ENCODE results near the gene NAT8L. TPM values are rescaled to one million over a fixed set of nuclear protein-coding genes. Genes with fewer than 3 reads are reported as not detected.

Gene NAT8L
- total RNA-seq, 1 experiment from 2014 or later = 5.6 TPM

GRCh38 chr4:2073808-2074481, 14.8 kb downstream of the NAT8L start:
- no peak for DNase-seq (ENCODE audit: low read depth)

GRCh38 chr4:2074588-2074987, 15.5 kb downstream of the NAT8L start:
- no peak for DNase-seq (ENCODE audit: low read depth)

GRCh38 chr4:2075171-2075986, 16.3 kb downstream of the NAT8L start:
- DNase-seq (ENCODE audit: low read depth) = no peak

- DNase-seq (ENCODE audit: low read depth) = no peak
Observed at GRCh38 chr4:2075987-2076907, 17.1 kb downstream of the NAT8L start.

GRCh38 chr4:2076908-2077536, 17.9 kb downstream of the NAT8L start:
- no peak for DNase-seq (ENCODE audit: low read depth)

- no peak for DNase-seq (ENCODE audit: low read depth)
Observed at GRCh38 chr4:2077537-2078460, 18.7 kb downstream of the NAT8L start.

- no peak for DNase-seq (ENCODE audit: low read depth)
Observed at GRCh38 chr4:2078584-2078983, 19.5 kb downstream of the NAT8L start.

- DNase-seq (ENCODE audit: low read depth) = no peak
Observed at GRCh38 chr4:2079006-2079405, 19.9 kb downstream of the NAT8L start.

GRCh38 chr4:2079926-2080325, 20.8 kb downstream of the NAT8L start:
- DNase-seq (ENCODE audit: low read depth) = no peak

GRCh38 chr4:2080429-2081300, 21.5 kb downstream of the NAT8L start:
- DNase-seq (ENCODE audit: low read depth) = no peak

GRCh38 chr4:2081540-2081939, 22.4 kb downstream of the NAT8L start:
- DNase-seq (ENCODE audit: low read depth) = no peak

GRCh38 chr4:2082118-2082517, 23.0 kb downstream of the NAT8L start:
- DNase-seq (ENCODE audit: low read depth) = no peak

- no peak for DNase-seq (ENCODE audit: low read depth)
Observed at GRCh38 chr4:2082627-2083026, 23.5 kb downstream of the NAT8L start.

- no peak for DNase-seq (ENCODE audit: low read depth)
Observed at GRCh38 chr4:2083116-2083825, 24.1 kb downstream of the NAT8L start.

GRCh38 chr4:2083826-2084160, 24.7 kb downstream of the NAT8L start:
- DNase-seq (ENCODE audit: low read depth) = no peak

GRCh38 chr4:2084316-2084715, 25.2 kb downstream of the NAT8L start:
- no peak for DNase-seq (ENCODE audit: low read depth)

GRCh38 chr4:2085496-2085901, 26.4 kb downstream of the NAT8L start:
- DNase-seq (ENCODE audit: low read depth) = no peak

- no peak for DNase-seq (ENCODE audit: low read depth)
Observed at GRCh38 chr4:2087170-2087569, 28.0 kb downstream of the NAT8L start.

GRCh38 chr4:2089222-2089621, 30.1 kb downstream of the NAT8L start:
- DNase-seq (ENCODE audit: low read depth) = no peak

Data from HT1080 (cell line).